Measurements from ENCODE around the gene KANK4.

- no peak for TF ChIP-seq TAF1 (IDR thresholded peaks at IDR 0.05; ENCODE audit: low read depth)
- TF ChIP-seq REST (IDR thresholded peaks at IDR 0.05; ENCODE audit: low read depth): no peak
- TF ChIP-seq CREB1 (IDR thresholded peaks at IDR 0.05; ENCODE audit: low read depth): no peak
- no peak for TF ChIP-seq RAD21 (IDR thresholded peaks at IDR 0.05; ENCODE audit: low read depth)
- no peak for TF ChIP-seq USF1 (IDR thresholded peaks at IDR 0.05)
- no peak for TF ChIP-seq MAX (IDR thresholded peaks at IDR 0.05)
Observed at GRCh38 chr1:62238507-62238906, 80.7 kb downstream of the KANK4 start.
